GM19193 (cell line): ENCODE measurements around the gene FGR.

Experiments
- POLR2A ChIP-seq: IDR thresholded peaks from 4 replicates; pipeline ENCODE4 v1.6.1; 2011; ENCODE audit not compliant: insufficient read depth, insufficient read length; ENCODE audit errors: extremely low read depth

The FGR gene

DNA sequence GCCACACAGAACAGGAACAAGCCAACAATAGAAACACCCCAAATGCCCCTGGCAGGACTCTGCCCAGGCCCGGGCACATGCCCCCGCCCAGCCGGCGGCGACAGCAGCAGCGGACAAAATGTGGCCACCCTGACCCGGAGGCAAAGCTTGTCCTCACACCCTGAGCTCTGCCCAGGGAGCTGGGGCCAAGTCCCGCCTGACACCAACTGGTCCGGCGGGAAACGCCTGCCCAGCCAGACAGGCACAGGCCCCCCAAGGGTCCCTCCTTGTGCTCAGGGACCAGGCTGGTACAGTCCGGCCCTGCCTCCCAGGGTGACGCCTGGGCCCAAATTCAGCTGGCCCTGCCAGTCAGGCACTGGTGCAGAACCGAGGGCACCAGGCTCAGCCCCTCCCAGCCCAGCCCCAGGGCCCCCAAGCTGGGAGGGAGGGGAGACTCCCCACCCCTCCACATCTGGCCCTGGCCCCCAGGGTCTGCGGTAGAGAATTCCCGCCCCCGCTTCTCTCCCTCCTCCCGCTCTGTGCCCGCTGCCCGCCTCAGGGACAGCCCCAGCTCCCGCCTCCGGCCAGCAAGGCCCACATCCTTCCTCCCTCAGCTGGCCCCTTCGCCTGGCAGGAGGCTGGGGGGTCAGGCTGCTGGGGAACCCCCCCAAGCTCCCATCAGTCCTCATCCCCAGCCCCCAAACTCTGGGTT, 33.1 kb downstream of the FGR start:
- no peak for TF ChIP-seq POLR2A

DNA sequence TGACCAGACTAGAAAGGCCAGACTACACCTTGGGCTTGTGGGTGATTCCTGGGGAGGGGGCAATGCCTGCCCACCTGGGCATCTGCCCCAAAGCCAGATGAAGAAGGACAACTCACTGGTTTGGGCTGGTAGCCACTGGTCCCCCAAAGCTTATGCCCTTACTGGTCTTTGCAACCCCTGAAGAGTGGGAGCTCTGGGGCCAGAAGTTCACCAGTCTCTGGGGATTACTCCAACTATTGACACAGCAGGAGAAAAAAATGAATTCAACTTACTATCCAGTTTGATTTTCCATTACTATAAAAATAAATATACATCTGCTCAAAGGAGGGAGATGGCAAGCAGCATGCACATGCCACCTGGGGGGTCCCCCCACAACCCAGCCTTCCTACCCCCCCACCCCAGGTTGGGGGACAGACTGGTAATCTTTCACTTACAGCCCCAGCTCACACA, 33.6 kb downstream of the FGR start:
- no peak for TF ChIP-seq POLR2A

GRCh38 chr1:27600498-27601175, 34.3 kb downstream of the FGR start:
- TF ChIP-seq POLR2A = no peak

DNA sequence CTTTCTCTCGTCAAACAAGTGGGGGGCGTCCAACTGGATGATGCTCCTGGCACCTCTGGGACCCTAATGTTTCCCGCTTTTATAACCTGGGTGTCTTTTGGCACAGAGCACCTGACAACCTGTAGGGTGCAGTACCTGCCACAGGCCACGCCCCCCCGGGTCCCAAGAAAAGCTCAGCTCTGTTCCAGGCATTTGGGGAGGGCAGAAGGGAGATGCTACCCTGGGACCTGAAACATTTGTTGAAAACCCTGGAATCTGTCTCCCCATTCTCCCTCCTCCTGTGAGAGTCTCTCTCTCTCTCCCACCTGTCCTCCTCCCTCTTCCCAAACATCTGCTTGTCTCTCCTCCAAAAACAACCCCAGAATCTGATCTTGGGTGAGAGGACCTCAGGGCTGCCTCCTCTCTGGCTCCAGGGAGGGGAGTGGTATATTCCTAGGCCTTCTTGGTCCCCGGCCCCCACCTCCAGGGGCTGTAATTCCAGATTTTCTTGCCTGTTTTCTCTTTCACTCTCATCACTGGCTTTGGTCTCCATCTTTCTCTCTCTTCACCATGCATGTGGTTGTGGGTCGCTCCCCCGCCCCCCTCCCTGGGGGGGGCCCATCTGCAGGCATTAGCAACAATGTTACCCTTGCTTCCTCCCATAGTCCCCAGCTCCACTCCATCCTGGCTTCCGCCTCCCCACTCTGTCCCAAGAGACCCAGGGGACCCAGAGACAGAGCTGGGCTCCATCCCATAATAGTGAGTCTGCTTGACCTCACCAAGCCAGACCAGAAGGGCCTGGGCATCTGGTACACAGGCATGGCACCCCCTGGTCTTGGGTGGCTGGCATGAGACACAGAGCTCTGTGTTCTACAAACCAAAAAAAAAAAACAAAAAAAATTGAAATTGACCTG, 35.1 kb downstream of the FGR start:
- TF ChIP-seq POLR2A = no peak

DNA sequence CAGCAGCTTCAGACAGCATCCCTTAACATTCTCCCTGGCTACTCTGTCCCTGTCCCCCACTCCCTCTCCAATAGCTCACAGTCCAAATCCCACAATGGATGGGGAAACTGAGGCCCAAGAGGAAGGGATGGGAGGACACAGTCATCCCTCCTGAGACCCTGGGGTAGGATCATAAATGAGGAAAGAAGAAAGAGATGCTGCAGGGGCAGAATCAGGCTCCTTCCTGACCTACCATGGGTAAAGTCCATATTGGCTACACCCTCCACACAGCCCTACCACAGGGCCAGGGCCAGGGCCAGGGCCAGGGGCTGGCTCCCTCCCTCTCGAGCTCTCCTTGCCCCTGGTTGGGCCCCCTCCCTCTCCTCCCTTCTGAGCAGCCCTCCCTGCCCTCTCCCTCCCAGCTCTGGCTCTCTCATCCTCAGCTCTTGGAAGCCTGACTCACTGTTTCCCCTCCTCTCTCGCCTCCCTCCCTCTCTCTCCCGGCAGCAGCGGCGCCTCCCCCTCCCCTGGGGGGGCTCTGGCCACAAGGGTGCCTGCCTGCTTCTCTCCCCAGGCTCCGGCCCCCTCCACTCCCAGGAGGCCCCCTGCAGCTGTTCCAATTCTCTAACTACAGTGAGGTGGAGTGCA, 36.0 kb downstream of the FGR start:
- TF ChIP-seq POLR2A = no peak

GRCh38 chr1:27598295-27598687, 36.7 kb downstream of the FGR start:
- TF ChIP-seq POLR2A = no peak

GRCh38 chr1:27597516-27598294, 37.3 kb downstream of the FGR start:
- no peak for TF ChIP-seq POLR2A

GRCh38 chr1:27596986-27597385, 38.0 kb downstream of the FGR start:
- no peak for TF ChIP-seq POLR2A

DNA sequence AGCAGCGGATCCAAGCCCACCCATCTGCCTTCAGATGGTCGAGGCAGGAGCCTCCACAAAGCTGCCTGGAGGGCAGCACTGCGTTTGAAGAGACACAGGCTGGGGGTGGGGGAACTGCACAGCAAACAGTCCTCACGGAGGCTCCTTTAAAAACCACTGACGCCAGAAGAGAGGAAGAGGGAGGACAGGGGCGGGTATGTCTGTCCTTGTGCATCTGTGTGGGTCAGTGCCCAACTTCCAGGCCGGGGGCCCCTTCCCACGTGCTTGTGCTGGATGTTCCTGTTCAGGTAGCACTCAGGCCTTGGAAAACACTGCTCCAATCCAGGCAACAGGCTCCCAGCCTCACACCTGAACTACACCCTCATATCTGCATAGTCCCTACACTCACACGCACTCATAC, 38.7 kb downstream of the FGR start:
- TF ChIP-seq POLR2A = no peak

DNA sequence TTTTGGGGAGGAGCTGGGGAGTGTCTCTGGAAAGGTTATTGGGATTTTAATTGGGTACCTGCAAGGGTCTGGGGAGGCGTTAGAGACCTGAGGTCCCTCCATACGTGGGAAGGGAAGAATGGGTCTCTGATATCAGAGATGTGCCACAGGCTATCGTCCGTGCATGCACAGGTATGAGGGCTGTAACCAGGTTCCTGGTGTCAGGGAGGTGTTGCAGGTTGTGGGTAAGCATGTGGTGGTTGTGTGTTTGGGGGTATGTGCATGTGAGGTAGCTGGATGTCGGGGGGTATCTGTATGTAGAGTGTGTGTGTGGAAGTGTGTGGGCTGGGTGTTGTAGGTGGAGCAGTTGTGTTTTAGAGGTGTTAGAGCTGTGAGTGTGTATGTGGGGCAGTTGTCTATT, 39.4 kb downstream of the FGR start:
- no peak for TF ChIP-seq POLR2A

GRCh38 chr1:27594564-27595510, 40.1 kb downstream of the FGR start:
- no peak for TF ChIP-seq POLR2A

GRCh38 chr1:27593678-27594563, 41.1 kb downstream of the FGR start:
- no peak for TF ChIP-seq POLR2A

DNA sequence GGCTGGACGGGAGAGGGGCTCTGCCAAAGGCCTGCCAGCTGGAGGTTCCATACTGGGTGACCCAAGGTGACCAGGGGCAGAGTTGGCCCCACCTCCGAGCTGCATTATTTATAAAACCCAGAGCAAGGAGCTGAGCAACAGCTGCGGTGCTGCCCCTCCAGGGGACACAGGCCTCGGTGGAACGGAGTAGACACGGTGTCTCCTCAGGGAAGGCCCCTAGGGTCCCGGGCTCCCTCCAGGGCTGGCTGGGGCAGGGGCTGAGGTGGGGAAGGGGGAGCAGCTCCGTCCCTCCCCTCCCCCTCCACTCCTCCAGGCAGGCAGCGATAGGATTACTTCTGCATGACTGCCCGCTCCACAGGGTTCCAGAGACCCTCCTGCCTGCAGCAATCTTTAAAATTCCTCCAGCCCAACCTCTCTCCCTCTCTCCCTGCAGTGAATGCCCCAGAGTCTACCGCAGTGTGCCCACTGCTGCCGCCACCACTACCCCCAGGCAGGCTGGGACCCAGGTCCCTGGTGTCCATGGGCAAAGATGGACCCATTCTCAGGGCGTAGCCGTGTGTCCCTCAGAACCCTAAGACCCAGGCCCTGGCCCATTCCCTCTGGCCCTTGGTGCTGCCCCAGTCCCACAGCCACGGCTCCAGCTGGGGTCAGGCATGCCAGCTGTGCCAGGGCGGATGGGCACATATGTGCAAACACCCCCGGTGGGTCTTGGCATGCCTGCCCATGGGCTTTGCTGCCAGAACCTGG, 41.9 kb downstream of the FGR start:
- no peak for TF ChIP-seq POLR2A
